ENCODE measurements around the gene GRP. TPM values are rescaled to one million over a fixed set of nuclear protein-coding genes. Genes with fewer than 3 reads are reported as not detected.

The GRP gene
- total and polyA plus RNA-seq, 10 of the 15 experiments (the other 5 are each of a cell fraction or from before 2014, with no cell fraction given), result not detected

DNA sequence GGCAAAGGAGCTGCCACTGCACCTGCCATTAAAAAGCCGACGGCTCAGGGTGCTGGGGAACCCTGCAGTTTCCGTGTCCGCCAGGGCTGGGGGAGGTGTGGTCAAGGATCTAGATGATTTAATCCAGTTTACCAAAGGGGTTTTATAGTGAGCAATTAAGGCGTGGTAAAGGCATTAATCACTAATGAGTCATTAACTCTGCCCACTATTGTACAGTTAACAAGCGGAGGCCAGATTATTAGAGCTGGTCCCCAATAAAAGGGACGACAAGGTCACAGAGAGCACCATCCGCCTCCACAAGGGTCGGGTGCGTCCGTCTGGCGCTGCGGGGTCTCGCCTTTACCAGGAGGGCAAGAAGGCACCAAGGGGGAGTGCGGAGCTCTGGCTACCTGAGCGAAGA is 43.7 kb downstream of the GRP start (continued):
- TF ChIP-seq NFYB (IDR thresholded peaks at IDR 0.05; ENCODE audit: insufficient read depth, low read depth, low read length) (no peak), SUZ12 (IDR thresholded peaks at IDR 0.05; ENCODE audit: unreplicated experiment) (no peak)
- TF ChIP-seq, protein P1, sequence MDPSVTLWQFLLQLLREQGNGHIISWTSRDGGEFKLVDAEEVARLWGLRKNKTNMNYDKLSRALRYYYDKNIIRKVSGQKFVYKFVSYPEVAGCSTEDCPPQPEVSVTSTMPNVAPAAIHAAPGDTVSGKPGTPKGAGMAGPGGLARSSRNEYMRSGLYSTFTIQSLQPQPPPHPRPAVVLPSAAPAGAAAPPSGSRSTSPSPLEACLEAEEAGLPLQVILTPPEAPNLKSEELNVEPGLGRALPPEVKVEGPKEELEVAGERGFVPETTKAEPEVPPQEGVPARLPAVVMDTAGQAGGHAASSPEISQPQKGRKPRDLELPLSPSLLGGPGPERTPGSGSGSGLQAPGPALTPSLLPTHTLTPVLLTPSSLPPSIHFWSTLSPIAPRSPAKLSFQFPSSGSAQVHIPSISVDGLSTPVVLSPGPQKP (IDR thresholded peaks at IDR 0.05; ENCODE audit: low read depth, low read length), result no peak

DNA sequence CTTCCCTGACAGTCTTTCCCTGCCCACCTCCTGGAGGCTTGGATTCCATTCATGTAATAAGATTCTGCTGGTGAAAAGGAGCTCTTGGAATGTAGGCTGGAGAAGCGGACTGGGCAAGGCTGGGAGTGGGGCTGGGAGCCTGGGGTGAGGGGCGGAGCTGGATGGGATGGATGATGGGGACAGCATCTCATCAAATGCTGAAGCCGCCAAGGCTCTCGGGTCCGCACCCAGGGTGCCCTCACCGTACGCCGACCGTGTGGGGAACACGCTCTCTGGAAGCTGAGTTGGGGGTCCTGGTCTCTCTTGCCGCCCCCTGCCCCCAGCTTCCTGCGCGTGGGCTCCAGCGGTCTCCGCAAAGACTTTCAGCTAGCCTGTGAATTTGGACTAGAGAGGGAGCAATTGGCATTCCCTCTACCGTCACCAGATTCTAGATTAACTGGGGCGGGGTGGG is 44.2 kb downstream of the GRP start:
- CTCF ChIA-PET, result no interaction called here

More for the DNA sequence above, 44.2 kb downstream of the GRP start:
- ChIA-PET POLR2A (interaction anchor here (0.6 kb wide), 1 partner anchor 198 kb away, joined by 3 read pairs; no protein-coding TSS in a partner anchor), RAD21 (ENCODE audit: unreplicated experiment) (interaction anchor here (0.5 to 1.2 kb wide), 2 partner anchors 16 to 44 kb away, joined by 3 to 4 read pairs; partner anchors contain the start of gene GRP), SMC1A (ENCODE audit: uncharacterized antibody, unreplicated experiment) (no interaction called here)
- Histone ChIP-seq H3K4me1 (ENCODE audit: control insufficient read depth, insufficient read depth, low read length) (no peaks in the 10 kb centered on the region), H3K27ac (ENCODE audit: control insufficient read depth, insufficient read depth) (no peak overlapping the region), H2AFZ (ENCODE audit: control insufficient read depth, low read depth, low read length) (no peak overlapping the region), H3K79me2 (ENCODE audit: control insufficient read depth, insufficient read depth, low read length) (no peaks in the 10 kb centered on the region), H4K20me1 (ENCODE audit: control insufficient read depth, insufficient read depth) (no peaks in the 10 kb centered on the region), H3K27me3 (replicated peaks in 1 of 2; ENCODE audit: control insufficient read depth in 2 of 2, insufficient read depth in 2 of 2, low read length in 1 of 2) (peaks cover 7 to 25% of the 10 kb centered on the region in 2 experiments), H3K36me3 (ENCODE audit: control insufficient read depth in 2 of 2, insufficient read depth in 2 of 2, low read length in 1 of 2) (no peaks in the 10 kb centered on the region), H3K9me3 (replicated peaks; ENCODE audit: control insufficient read depth, insufficient read depth, low read length) (no peaks in the 10 kb centered on the region), H3K4me3 (no peak overlapping the region), H3K4me2 (ENCODE audit: control insufficient read depth, insufficient read depth) (no peak overlapping the region), H3K9ac (ENCODE audit: control insufficient read depth, insufficient read depth, low read length) (no peak overlapping the region)
- FAIRE-seq (no peak), ATAC-seq (no peak), DNase-seq (ENCODE audit: low read depth, low spot score) (no peak)
- BruUV-seq (replicated peaks), result no TSS peak
- WGBS (ENCODE audit: insufficient coverage, insufficient replicate concordance, low lambda C conversion rate, missing lambda C conversion rate), result 60% methylated on average over 17 of the region's 17 CpGs
- TF ChIP-seq CHD1 (IDR thresholded peaks at IDR 0.05; ENCODE audit: low read depth, low read length) (no peak), RELA (IDR thresholded peaks at IDR 0.05; ENCODE audit: borderline replicate concordance, partially characterized antibody) (no peak), BHLHE40 (IDR thresholded peaks at IDR 0.05; ENCODE audit: borderline replicate concordance in 1 of 2, low read depth in 2 of 2, low read length in 1 of 2) (no peak), RBBP5 (conservative IDR thresholded peaks at IDR 0.05) (no peak), ZNF207 (IDR thresholded peaks at IDR 0.05; ENCODE audit: borderline replicate concordance) (no peak), SUPT20H (IDR thresholded peaks at IDR 0.05; ENCODE audit: borderline replicate concordance, control insufficient read depth, low read depth, low read length) (no peak)
- TF ChIP-seq, protein P2, sequence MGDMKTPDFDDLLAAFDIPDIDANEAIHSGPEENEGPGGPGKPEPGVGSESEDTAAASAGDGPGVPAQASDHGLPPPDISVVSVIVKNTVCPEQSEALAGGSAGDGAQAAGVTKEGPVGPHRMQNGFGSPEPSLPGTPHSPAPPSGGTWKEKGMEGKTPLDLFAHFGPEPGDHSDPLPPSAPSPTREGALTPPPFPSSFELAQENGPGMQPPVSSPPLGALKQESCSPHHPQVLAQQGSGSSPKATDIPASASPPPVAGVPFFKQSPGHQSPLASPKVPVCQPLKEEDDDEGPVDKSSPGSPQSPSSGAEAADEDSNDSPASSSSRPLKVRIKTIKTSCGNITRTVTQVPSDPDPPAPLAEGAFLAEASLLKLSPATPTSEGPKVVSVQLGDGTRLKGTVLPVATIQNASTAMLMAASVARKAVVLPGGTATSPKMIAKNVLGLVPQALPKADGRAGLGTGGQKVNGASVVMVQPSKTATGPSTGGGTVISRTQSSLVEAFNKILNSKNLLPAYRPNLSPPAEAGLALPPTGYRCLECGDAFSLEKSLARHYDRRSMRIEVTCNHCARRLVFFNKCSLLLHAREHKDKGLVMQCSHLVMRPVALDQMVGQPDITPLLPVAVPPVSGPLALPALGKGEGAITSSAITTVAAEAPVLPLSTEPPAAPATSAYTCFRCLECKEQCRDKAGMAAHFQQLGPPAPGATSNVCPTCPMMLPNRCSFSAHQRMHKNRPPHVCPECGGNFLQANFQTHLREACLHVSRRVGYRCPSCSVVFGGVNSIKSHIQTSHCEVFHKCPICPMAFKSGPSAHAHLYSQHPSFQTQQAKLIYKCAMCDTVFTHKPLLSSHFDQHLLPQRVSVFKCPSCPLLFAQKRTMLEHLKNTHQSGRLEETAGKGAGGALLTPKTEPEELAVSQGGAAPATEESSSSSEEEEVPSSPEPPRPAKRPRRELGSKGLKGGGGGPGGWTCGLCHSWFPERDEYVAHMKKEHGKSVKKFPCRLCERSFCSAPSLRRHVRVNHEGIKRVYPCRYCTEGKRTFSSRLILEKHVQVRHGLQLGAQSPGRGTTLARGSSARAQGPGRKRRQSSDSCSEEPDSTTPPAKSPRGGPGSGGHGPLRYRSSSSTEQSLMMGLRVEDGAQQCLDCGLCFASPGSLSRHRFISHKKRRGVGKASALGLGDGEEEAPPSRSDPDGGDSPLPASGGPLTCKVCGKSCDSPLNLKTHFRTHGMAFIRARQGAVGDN (IDR thresholded peaks at IDR 0.05), result no peak
- TF ChIP-seq, protein P3, sequence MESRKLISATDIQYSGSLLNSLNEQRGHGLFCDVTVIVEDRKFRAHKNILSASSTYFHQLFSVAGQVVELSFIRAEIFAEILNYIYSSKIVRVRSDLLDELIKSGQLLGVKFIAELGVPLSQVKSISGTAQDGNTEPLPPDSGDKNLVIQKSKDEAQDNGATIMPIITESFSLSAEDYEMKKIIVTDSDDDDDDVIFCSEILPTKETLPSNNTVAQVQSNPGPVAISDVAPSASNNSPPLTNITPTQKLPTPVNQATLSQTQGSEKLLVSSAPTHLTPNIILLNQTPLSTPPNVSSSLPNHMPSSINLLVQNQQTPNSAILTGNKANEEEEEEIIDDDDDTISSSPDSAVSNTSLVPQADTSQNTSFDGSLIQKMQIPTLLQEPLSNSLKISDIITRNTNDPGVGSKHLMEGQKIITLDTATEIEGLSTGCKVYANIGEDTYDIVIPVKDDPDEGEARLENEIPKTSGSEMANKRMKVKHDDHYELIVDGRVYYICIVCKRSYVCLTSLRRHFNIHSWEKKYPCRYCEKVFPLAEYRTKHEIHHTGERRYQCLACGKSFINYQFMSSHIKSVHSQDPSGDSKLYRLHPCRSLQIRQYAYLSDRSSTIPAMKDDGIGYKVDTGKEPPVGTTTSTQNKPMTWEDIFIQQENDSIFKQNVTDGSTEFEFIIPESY (IDR thresholded peaks at IDR 0.05), result no peak
- in situ Hi-C loops (cut with MboI) (no loop called here), intact Hi-C loops (cut with micrococcal nuclease; ENCODE audit: unreplicated experiment) (no loop called here)
